ENCODE measurements around the gene HDGF.
"Not testable (repeated sequence)": the region's sequence is repeated elsewhere in the genome, so short reads cannot be mapped to it uniquely, and the experiment has no call there.

HDGF gene

DNA sequence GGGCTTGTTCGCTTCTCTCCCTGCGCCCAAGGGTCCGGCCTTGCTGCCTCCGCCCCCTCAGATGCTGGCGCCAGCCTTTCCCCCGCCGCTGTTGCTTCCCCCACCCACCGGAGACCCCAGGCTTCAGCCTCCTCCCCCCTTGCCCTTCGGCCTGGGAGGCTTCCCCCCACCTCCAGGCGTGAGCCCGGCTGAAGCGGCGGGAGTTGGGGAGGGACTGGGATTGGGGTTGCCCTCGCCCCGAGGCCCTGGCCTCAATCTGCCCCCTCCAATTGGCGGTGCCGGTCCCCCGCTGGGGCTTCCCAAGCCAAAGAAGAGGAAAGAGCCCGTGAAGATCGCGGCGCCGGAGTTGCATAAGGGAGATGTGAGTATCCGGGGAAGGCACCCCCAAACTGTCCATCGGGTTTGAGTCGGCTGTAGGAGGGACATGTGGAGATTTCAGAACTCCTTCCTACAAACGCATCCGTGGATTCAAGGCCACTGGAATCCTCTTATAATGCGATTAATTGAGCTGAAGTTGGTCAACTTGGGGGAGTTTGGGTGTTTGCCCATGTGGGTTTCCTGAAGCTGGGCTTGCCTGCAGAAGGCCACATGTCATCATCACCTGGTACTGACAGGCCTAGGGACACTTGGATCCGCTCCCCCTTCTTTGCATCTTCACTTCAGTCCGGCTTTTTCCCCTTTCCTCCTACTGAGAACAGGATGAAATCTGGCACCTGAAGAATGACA, 16.6 kb upstream of the HDGF start:
- peak; percentile 24 for DNase-seq
- in situ Hi-C loops (cut with HindIII; ENCODE audit: low pct_ligation_motif_present, low pct_unique_long_range_greater_than_20kb, low sequenced_read_pairs) = no loop called here

DNA sequence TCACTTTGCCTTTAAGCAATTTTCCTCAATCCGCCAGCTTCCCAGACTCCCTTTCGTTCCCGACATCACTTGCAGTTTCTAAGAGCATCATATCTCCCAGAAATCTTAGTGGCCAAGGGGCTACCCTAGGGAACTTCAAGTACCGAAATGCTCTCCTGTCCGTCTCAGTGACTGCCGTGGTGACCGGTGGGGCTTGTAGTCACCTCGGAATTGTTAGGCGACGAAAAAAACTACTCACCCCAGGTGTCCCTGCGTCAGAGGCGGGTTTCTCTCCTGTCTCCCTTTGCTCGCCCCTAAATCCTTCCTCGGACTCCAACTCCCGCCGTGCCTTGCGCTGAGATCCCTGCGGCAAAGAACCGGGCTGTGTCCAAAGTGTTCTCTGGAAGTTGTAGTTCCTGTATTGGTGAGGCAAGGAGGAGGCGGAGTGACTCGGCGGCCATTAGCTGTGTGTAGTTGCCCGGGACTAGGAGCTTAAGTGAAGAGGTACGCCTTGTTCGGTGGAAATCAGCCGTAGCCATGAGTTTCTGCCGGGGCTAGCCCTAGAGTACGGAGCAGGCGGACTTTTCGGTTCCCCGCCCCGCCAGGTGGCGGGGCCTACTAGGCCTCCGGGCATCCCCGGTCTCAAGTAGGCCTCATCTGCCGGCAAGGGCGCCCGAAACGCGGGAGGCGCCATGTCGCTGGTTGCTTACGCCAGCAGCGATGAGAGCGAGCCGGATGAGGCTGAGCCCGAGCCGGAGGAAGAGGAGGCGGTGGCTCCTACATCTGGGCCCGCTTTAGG, 15.8 kb upstream of the HDGF start, which contains the start of gene PRCC:
Gene PRCC, plus strand, starts transcription at position 435 of the 778 bp plus-strand sequence. Its CDS starts 237 bp downstream, at position 672.
- in situ Hi-C loops (cut with HindIII; ENCODE audit: low pct_ligation_motif_present, low pct_unique_long_range_greater_than_20kb, low sequenced_read_pairs) = no loop called here
- DNase-seq = peak; percentile 100

- peak; percentile 25 for DNase-seq
- in situ Hi-C loops (cut with HindIII; ENCODE audit: low pct_ligation_motif_present, low pct_unique_long_range_greater_than_20kb, low sequenced_read_pairs) = no loop called here
These were observed 15.0 kb upstream of the HDGF start for GRCh38 chr1:156766298-156767100.

DNA sequence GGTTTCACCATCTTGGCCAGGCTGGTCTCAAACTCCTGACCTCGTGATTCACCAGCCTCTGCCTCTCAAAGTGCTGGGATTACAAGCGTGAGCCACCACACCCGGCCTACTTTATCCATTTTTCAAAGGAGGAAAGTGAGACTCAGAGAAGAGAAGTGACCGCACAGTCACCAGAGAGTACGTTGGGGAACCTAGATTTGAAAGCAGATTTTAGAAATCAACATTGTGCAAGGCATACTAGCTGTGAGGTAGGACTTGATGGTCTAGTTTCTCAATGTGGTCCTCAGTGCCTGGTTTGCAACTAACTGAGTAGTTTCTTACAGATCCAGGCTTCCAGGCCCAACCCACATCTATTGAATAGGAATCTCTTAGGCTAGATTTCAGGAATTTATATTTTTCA, 14.2 kb upstream of the HDGF start:
- in situ Hi-C loops (cut with HindIII; ENCODE audit: low pct_ligation_motif_present, low pct_unique_long_range_greater_than_20kb, low sequenced_read_pairs) = no loop called here
- no peak for DNase-seq

DNA sequence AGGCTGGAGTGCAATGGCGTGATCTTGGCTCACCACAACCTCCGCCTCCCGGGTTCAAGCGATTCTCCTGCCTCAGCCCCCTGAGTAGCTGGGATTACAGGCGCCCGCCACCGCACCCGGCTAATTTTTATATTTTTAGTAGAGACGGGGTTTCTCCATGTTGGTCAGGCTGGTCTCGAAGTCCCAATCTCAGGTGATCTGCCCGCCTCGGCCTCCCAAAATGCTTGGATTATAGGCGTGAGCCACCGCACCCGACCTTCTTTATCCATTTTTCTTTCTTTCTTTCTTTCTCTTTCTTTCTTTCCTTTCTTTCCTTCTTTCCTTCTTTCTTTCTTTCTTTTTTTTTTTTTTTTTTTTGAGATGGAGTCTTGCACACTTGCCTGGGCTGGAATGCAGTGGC, 13.7 kb upstream of the HDGF start:
- DNase-seq; in situ Hi-C loops (cut with HindIII; ENCODE audit: low pct_ligation_motif_present, low pct_unique_long_range_greater_than_20kb, low sequenced_read_pairs): not testable (repeated sequence)

- in situ Hi-C loops (cut with HindIII; ENCODE audit: low pct_ligation_motif_present, low pct_unique_long_range_greater_than_20kb, low sequenced_read_pairs) = no loop called here
- no peak for DNase-seq
These were observed 9.3 kb upstream of the HDGF start for GRCh38 chr1:156760796-156761104.

- DNase-seq = no peak
- in situ Hi-C loops (cut with HindIII; ENCODE audit: low pct_ligation_motif_present, low pct_unique_long_range_greater_than_20kb, low sequenced_read_pairs) = no loop called here
These were observed 8.8 kb upstream of the HDGF start for GRCh38 chr1:156760092-156760795.

- DNase-seq; in situ Hi-C loops (cut with HindIII; ENCODE audit: low pct_ligation_motif_present, low pct_unique_long_range_greater_than_20kb, low sequenced_read_pairs): not testable (repeated sequence)
These were observed 6.2 kb upstream of the HDGF start for GRCh38 chr1:156757572-156758253.

- no peak for DNase-seq
- in situ Hi-C loops (cut with HindIII; ENCODE audit: low pct_ligation_motif_present, low pct_unique_long_range_greater_than_20kb, low sequenced_read_pairs) = no loop called here
These were observed 4.9 kb upstream of the HDGF start for GRCh38 chr1:156756355-156756754.

GRCh38 chr1:156755527-156755950, 4.1 kb upstream of the HDGF start:
- DNase-seq = no peak
- in situ Hi-C loops (cut with HindIII; ENCODE audit: low pct_ligation_motif_present, low pct_unique_long_range_greater_than_20kb, low sequenced_read_pairs) = no loop called here

GRCh38 chr1:156754219-156754618, 2.7 kb upstream of the HDGF start:
- DNase-seq = no peak
- in situ Hi-C loops (cut with HindIII; ENCODE audit: low pct_ligation_motif_present, low pct_unique_long_range_greater_than_20kb, low sequenced_read_pairs) = no loop called here

DNA sequence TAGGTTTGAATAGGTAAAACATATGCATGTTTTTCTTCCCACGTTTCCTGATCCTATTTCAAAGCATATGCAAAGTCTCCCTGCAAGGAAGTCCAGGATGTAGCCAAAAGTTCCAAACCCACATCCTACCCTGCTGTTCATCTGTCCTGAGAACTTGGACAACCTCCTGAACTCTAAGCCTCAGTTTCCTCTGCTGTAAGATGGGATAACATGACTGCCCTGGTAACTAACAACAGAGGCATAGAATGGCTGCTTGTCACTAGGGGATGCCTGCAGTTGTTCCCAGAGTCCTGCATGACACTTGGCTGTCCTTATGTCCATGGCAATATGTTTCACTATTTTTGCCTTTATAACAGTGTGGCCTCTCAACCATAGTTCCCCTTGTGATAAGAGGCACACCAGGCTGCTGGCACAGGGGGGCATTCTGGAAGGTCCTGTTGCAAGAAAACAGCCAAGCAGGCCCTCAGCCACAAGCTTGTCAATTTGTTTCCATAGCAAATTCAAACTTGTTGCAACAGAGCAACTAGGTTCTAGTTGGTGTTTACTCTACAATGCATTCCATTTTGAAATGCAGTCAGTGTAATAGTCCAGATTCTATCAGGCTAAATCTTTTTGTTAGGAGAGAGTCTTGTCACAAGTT, 1.5 kb upstream of the HDGF start:
- no peak for DNase-seq
- in situ Hi-C loops (cut with HindIII; ENCODE audit: low pct_ligation_motif_present, low pct_unique_long_range_greater_than_20kb, low sequenced_read_pairs) = no loop called here

GRCh38 chr1:156751757-156752481, 444 bp upstream of the HDGF start:
- peak; percentile 97 for DNase-seq
- in situ Hi-C loops (cut with HindIII; ENCODE audit: low pct_ligation_motif_present, low pct_unique_long_range_greater_than_20kb, low sequenced_read_pairs) = no loop called here

DNA sequence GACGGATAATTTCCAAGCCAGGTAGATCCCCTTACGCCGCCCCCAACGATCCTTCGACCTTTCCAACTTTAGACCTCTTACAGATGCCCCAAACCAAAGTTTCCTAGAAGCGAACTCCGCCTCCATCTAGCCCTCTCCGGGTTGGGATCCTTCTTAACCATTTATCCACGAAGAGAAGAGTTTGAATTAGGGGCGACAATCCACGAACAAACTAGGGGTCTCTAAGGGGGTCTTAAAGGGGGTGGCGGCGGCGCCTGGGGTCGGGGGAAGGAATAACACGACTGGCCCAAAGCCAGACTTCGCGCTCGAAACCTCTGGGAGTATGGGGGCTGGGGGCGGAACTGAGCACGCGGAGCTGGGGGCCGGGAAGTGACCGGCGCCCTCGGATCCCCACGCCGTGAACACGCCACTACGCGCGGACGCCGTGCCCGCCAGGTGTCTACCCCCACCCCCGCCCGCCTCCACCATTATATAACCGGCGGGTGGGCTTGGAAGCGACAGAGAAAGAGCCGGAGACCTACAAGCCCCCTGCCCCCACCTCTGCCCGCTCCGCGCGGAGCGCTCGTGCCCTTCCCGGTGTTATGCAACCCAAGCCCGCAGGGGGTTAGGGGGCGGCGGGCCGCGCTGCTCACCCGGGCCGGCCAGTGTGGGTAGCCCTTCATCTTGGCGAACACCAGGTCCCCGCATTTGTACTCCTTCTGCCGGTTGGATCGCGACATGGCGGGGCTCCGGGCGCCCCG, 594 bp downstream of the HDGF start:
- DNase-seq = peak; percentile 41
- in situ Hi-C loops (cut with HindIII; ENCODE audit: low pct_ligation_motif_present, low pct_unique_long_range_greater_than_20kb, low sequenced_read_pairs) = no loop called here

GRCh38 chr1:156750191-156750672, 1.2 kb downstream of the HDGF start:
- in situ Hi-C loops (cut with HindIII; ENCODE audit: low pct_ligation_motif_present, low pct_unique_long_range_greater_than_20kb, low sequenced_read_pairs) = no loop called here
- peak; percentile 37 for DNase-seq

DNA sequence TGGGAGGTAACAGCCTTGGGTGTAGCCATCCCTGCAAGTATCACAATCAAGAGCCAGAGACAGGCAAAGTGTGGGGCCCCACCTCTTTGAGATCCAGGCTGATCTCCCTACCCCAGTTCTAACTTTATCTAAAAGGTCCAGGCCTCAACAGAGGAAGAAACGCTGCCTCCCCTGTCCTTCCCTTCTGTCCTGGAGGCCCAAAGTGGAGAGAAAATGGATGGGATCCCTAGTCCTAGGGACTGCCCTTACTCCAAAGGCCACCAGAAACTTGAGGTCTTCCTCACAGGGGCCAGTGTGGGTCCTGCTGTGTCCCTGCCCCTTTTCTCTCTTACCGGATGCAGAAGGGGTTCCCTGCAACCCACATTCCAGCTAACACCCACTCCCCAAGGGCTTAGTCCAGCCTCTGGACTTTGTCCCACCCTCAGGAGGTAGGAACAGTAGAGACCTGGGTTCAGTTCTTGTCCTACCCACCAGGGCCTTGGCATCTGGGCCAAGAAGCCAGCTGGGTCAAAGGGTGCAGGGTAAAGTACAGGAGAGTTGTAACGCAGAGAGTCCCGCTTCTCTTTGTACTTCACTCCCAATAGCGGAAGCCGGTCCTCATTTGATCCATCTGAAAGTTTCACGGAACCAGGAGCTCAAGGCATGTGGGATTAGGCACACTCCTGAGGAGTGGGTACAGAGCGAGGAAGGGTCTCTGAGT, 1.9 kb downstream of the HDGF start:
- DNase-seq = peak; percentile 27
- in situ Hi-C loops (cut with HindIII; ENCODE audit: low pct_ligation_motif_present, low pct_unique_long_range_greater_than_20kb, low sequenced_read_pairs) = no loop called here
